Measurements from ENCODE around the gene CTNNBIP1. TPM values are rescaled to one million over a fixed set of nuclear protein-coding genes. Genes with fewer than 3 reads are reported as not detected.

The CTNNBIP1 gene
- polyA plus RNA-seq, 3 donors, result 26.2 to 26.8 (median 26.3) TPM

DNA sequence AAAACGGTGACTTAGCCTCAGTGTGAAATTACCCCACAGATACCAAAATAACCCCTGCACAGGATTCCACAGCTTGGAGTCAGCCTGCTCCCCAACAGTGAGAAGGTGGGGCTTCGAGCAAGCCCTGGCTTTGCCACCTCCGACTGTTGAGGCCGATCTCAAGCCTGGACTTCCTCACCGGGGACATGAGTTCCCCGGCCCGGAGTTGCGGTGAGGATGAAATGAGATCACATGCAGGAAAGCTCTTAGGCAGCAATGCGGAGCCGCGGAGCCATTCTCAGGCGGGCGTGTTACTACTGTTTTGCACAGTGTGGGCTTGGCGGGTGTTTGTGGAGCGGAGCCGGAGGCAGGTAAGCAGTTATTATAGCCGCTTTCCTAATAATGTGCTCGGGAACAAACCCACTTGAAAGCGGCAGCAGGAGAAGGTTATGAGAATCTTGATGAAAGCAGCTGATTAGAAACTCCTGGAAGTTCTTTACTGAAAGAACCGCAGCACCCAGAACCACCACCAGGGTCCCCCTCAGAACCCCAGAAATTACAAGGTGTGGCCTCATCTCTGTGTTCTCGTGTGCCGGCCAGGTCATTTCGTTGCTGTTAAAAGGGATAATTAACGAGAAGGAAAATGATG is 82.4 kb downstream of the CTNNBIP1 start:
- intact Hi-C loops (cut with micrococcal nuclease), result no loop called here
- H3K36me3 ChIP-seq (replicated peaks in 1 of 2; ENCODE audit: control insufficient read depth in 1 of 2, insufficient read depth in 2 of 2, low read length in 2 of 2), result no peaks in the 10 kb centered on the region
- no peak overlapping the region for H3K9ac ChIP-seq (ENCODE audit: insufficient read depth, low read length, poor library complexity, severe bottlenecking)
- no peak overlapping the region for H3K4me2 ChIP-seq (replicated peaks; ENCODE audit: extremely low read depth, low read length, poor library complexity, severe bottlenecking)
- peaks cover 28% of the 10 kb centered on the region for H3K4me1 Mint-ChIP-seq
- no peaks in the 10 kb centered on the region for H3K79me2 ChIP-seq (ENCODE audit: insufficient read depth, low read length)
- 69% methylated on average over 11 of the region's 24 CpGs for WGBS (ENCODE audit: insufficient coverage)
- H3K27me3 ChIP-seq (ENCODE audit: control insufficient read depth in 2 of 2, insufficient read depth in 2 of 2, low read length in 2 of 2), result no peaks in the 10 kb centered on the region
- H3K4me1 ChIP-seq (ENCODE audit: control insufficient read depth in 1 of 2, insufficient read depth in 2 of 2, low read length in 2 of 2), result peaks cover 24 to 28% of the 10 kb centered on the region in 2 donors
- H3K9me3 Mint-ChIP-seq, result peaks cover 0 to 3% (median 0%) of the 10 kb centered on the region in 7 donors
- H3K4me3 ChIP-seq (replicated peaks in 1 of 3; ENCODE audit: low read depth in 2 of 3, low read length in 3 of 3), result no peak overlapping the region
- peak overlapping the region in 1 of 7 donors; percentile 10 for H3K27ac Mint-ChIP-seq
- peaks cover 2 to 12% (median 7%) of the 10 kb centered on the region in 3 donors for H3K27me3 Mint-ChIP-seq (ENCODE audit: low read depth in 3 of 3)
- H3K27ac ChIP-seq (ENCODE audit: low read depth in 1 of 2, low read length in 2 of 2), result no peak overlapping the region
- peak; percentile 21 to 37 (median 21) for DNase-seq
- H3K36me3 Mint-ChIP-seq, result no peaks in the 10 kb centered on the region
- TF ChIP-seq, protein P1, sequence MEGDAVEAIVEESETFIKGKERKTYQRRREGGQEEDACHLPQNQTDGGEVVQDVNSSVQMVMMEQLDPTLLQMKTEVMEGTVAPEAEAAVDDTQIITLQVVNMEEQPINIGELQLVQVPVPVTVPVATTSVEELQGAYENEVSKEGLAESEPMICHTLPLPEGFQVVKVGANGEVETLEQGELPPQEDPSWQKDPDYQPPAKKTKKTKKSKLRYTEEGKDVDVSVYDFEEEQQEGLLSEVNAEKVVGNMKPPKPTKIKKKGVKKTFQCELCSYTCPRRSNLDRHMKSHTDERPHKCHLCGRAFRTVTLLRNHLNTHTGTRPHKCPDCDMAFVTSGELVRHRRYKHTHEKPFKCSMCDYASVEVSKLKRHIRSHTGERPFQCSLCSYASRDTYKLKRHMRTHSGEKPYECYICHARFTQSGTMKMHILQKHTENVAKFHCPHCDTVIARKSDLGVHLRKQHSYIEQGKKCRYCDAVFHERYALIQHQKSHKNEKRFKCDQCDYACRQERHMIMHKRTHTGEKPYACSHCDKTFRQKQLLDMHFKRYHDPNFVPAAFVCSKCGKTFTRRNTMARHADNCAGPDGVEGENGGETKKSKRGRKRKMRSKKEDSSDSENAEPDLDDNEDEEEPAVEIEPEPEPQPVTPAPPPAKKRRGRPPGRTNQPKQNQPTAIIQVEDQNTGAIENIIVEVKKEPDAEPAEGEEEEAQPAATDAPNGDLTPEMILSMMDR (IDR thresholded peaks at IDR 0.05), result peak; percentile 59
- no peaks in the 10 kb centered on the region for H3K9me3 ChIP-seq (replicated peaks in 1 of 2; ENCODE audit: control insufficient read depth in 1 of 2, insufficient read depth in 1 of 2, low read length in 2 of 2)
- no peak overlapping the region for H2AFZ ChIP-seq (ENCODE audit: insufficient read depth, low read depth, low read length, poor library complexity, severe bottlenecking)
- H4K20me1 ChIP-seq (ENCODE audit: insufficient read depth, low read length), result no peaks in the 10 kb centered on the region
- H3K4me3 Mint-ChIP-seq, result peak overlapping the region; percentile 40 to 66

DNA sequence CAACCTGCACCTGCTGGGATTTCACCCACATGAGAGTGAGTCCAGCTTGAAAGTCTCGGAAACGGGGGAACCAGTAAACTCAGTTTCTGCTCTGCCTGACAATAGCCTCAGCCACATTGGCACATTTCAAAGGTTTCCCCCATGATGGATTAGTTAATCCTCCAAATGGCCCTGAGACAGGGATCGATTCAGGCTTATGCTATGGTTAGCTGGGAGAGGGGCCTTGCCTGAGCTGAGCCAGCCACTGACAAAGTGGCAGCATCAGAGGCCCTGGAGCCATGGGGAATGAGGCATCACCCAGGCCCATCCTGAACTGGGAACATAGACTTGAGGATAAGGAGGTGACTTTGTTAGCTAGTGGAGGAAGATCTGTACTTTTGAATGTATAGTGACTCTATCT is 83.5 kb downstream of the CTNNBIP1 start:
- no peaks in the 10 kb centered on the region for H3K36me3 Mint-ChIP-seq

More for the DNA sequence above, 83.5 kb downstream of the CTNNBIP1 start:
- Histone ChIP-seq H3K36me3 (replicated peaks in 1 of 2; ENCODE audit: control insufficient read depth in 1 of 2, insufficient read depth in 2 of 2, low read length in 2 of 2) (no peaks in the 10 kb centered on the region), H4K20me1 (ENCODE audit: insufficient read depth, low read length) (no peaks in the 10 kb centered on the region), H3K27ac (ENCODE audit: low read depth in 1 of 2, low read length in 2 of 2) (no peak overlapping the region), H3K4me1 (ENCODE audit: control insufficient read depth in 1 of 2, insufficient read depth in 2 of 2, low read length in 2 of 2) (peaks cover 34 to 38% of the 10 kb centered on the region in 2 donors), H3K4me2 (replicated peaks; ENCODE audit: extremely low read depth, low read length, poor library complexity, severe bottlenecking) (no peak overlapping the region), H3K4me3 (replicated peaks in 1 of 3; ENCODE audit: low read depth in 2 of 3, low read length in 3 of 3) (no peak overlapping the region), H3K79me2 (ENCODE audit: insufficient read depth, low read length) (peaks cover 7% of the 10 kb centered on the region), H2AFZ (ENCODE audit: insufficient read depth, low read depth, low read length, poor library complexity, severe bottlenecking) (no peak overlapping the region), H3K9me3 (replicated peaks in 1 of 2; ENCODE audit: control insufficient read depth in 1 of 2, insufficient read depth in 1 of 2, low read length in 2 of 2) (no peaks in the 10 kb centered on the region), H3K9ac (ENCODE audit: insufficient read depth, low read length, poor library complexity, severe bottlenecking) (no peak overlapping the region), H3K27me3 (ENCODE audit: control insufficient read depth in 2 of 2, insufficient read depth in 2 of 2, low read length in 2 of 2) (no peaks in the 10 kb centered on the region)
- no peak for DNase-seq
- Mint-ChIP-seq H3K4me1 (peaks cover 39% of the 10 kb centered on the region), H3K27ac (no peak overlapping the region), H3K4me3 (no peak overlapping the region), H3K9me3 (peaks cover 0 to 3% (median 0%) of the 10 kb centered on the region in 7 donors), H3K27me3 (ENCODE audit: low read depth in 3 of 3) (peaks cover 2 to 10% (median 10%) of the 10 kb centered on the region in 3 donors)
- TF ChIP-seq, protein P1 (IDR thresholded peaks at IDR 0.05), result no peak
- WGBS (ENCODE audit: insufficient coverage), result 100% methylated on average over 1 of the region's 3 CpGs
- intact Hi-C loops (cut with micrococcal nuclease), result no loop called here

Data from CD14-positive monocyte (primary cell).